HFF-Myc (cell line): Measurements from ENCODE around the gene ARL14EP.

Experiments
- DNase-seq: peaks from one replicate; pipeline ENCODE4 v3.0.0-alpha.2; 2011; ENCODE audit warnings: low read depth; ENCODE audit errors: extremely low read depth
- H3K4me3 ChIP-seq: replicated peaks from 2 replicates; pipeline ENCODE4 v1.5.1; 2011; ENCODE audit warnings: low read depth, mild to moderate bottlenecking, control low read depth, low read length
- TF ChIP-seq, protein P1 (sequence below): IDR thresholded peaks from 2 replicates; pipeline ENCODE4 v1.5.1; 2012; ENCODE audit warnings: mild to moderate bottlenecking, low read depth, low read length, control low read depth; ENCODE audit errors: missing control alignments

Gene ARL14EP

DNA sequence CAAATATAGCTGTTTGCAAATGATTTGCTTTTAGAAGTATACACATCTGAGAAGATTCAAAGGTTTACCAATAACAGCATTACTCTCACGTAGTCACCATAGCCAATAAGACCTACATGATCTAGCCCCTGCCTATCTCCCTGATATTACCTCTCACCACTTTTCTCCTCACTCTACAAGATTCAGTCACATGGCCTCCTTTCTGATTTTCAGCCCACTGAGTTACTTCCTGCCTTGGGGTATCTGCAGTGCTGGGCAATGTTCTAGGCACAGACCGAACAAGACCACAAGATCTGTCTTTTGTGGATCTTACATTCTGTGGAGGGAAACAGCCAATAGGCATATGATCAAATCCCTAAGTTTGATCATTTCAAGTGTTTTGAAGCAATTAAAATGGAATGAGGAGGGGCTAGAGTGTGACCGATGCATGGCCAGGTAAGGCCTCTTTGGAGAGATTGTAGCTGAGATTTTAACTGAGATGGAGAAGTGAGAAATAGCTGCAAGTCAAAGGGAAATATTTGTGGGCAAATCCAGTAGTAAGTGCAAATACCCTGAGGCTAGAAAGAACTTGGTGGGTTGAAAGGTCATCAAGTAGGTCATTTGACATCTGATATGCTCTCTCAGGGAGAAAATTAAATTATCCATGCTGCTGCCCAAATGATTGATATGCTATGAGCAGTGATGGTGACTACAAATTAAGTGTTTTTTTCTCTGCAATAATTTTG is 43.1 kb downstream of the ARL14EP start:
- TF ChIP-seq, protein P1, sequence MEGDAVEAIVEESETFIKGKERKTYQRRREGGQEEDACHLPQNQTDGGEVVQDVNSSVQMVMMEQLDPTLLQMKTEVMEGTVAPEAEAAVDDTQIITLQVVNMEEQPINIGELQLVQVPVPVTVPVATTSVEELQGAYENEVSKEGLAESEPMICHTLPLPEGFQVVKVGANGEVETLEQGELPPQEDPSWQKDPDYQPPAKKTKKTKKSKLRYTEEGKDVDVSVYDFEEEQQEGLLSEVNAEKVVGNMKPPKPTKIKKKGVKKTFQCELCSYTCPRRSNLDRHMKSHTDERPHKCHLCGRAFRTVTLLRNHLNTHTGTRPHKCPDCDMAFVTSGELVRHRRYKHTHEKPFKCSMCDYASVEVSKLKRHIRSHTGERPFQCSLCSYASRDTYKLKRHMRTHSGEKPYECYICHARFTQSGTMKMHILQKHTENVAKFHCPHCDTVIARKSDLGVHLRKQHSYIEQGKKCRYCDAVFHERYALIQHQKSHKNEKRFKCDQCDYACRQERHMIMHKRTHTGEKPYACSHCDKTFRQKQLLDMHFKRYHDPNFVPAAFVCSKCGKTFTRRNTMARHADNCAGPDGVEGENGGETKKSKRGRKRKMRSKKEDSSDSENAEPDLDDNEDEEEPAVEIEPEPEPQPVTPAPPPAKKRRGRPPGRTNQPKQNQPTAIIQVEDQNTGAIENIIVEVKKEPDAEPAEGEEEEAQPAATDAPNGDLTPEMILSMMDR = no peak
- no peak for DNase-seq
- no peak overlapping the region for H3K4me3 ChIP-seq

DNA sequence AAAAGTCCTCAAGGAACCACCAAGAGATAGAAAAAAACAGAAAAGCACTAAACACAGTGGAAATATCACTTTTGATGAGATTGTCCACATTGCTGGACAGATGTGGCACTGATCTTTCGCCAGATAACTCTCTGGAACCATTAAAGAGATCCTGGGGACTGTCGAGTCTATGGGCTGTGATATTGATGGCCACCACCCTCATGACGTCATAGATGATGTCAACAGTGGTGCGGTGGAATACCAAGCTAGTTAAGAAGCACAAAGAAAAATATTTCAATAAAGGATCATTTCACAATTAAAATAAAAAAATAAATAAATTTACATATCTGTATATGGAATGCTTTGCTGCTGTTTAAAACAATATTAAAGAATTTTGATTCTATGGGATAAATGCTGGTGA is 45.5 kb downstream of the ARL14EP start:
- no peak overlapping the region for H3K4me3 ChIP-seq
- no peak for DNase-seq
- TF ChIP-seq, protein P1 = no peak

DNA sequence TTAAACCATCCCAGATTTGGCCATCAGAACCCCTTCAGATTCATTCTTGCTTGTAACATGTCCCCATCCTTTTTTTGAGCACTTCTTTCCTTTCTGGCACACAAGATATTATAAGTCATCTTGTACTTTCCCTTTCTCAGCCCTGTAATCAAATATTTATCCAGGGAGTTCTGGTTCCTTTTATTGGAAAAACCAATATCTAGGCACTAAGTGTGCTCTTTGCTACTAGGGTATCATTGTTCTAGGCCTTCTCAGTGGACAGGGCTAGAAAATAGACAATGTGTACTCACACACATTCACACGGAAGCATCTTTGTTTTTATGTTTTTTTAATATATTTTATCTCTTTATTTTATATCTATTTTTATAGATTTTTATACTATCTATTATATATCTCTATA is 47.3 kb downstream of the ARL14EP start:
- no peak overlapping the region for H3K4me3 ChIP-seq
- TF ChIP-seq, protein P1 = no peak
- no peak for DNase-seq

DNA sequence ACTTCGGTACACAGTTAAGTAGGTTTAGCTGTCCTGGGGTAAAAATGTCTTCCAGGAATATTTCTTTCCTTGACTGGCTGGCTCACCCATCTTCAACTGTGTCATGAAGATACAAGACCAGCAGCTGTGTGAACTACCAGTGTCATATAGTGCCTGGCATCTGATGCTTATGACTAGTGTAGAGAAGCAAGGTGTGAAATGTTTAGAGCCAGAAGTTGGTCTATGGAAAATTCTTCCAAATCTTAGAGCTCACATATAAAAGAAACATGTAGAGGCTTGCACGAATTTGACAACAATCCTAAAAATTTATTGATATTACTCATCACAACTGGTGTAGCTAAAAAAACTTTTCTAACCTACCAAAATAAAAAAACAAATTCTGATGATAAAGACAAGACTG is 54.4 kb downstream of the ARL14EP start:
- H3K4me3 ChIP-seq = no peak overlapping the region
- no peak for DNase-seq
- TF ChIP-seq, protein P1 = no peak

DNA sequence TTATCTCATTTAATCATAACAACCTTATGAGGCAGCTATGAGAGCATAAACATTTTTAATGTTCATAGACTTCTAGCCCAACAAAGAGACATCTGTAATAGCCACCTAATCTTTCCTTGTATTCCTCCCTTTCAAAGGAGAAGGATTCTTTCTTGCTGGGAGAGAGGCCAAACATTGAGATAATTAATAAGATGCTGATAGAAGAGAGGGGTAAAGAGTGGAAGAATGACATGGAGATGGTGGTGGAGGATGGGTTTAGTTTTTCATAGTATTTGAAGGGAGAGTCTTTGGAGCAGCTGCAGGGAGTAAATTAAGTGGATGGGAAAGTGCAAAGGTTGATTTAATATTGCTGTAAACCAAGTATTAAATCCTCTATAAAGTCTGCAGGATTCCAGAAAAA is 57.9 kb downstream of the ARL14EP start:
- TF ChIP-seq, protein P1 = no peak
- no peak overlapping the region for H3K4me3 ChIP-seq
- DNase-seq = no peak

DNA sequence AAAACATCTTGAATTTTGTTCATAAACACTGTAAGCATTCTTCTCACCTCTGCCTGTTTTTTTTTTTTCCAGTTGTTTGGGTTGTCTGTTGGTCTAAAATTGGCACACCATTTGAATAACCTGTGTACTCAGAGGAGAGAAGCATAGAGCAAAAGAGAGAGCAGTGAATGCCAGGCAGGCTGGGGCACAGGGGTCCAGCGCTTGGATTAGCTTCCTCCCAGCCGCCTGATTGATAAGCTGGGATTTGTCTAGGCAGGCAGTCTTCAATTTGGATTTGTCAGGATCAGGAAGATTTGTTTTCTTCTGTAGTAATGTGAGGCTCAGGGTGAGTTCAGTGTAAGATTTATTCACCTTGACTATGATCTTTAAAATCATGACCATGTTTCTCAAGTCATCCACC is 59.0 kb downstream of the ARL14EP start:
- TF ChIP-seq, protein P1 = no peak
- no peak for DNase-seq

More for the DNA sequence above, 59.0 kb downstream of the ARL14EP start:
- H3K4me3 ChIP-seq = no peak overlapping the region
